ENCODE data around the gene HGD. TPM values are rescaled to one million over a fixed set of nuclear protein-coding genes. Genes with fewer than 3 reads are reported as not detected.

The HGD gene
- total and polyA plus RNA-seq, 2 donors (not counting 1 experiment from before 2014, with no cell fraction given): 0.75 to 0.91 TPM

Small RNA genes within 50 kb of the gene (small RNA-seq; reads per million reads assigned to genes)
- gene MTCO1P29 (ENCODE audit: insufficient read length, low read depth, low replicate concordance) (not detected), gene MTCO2P29 (ENCODE audit: insufficient read length, low read depth, low replicate concordance) (not detected)

Other genes with a start within 250 kb of the HGD start
- not detected in 2 replicates for gene FSTL1, start 231.2 kb downstream of the HGD start, total RNA-seq
- gene FSTL1, start 231.2 kb downstream of the HGD start, polyA plus RNA-seq: 0.15 TPM in 1 of 2 replicates, not detected in the other
- gene NDUFB4, start 85.9 kb downstream of the HGD start, total RNA-seq: 58.1 and 68.4 TPM in 2 replicates
- gene NDUFB4, start 85.9 kb downstream of the HGD start, polyA plus RNA-seq: 104 and 139 TPM in 2 replicates
- gene RABL3, start 60.3 kb upstream of the HGD start, total RNA-seq: 18.8 and 19.5 TPM in 2 replicates
- gene RABL3, start 60.3 kb upstream of the HGD start, polyA plus RNA-seq: 2.5 and 3.1 TPM in 2 replicates
- gene GTF2E1, start 60.5 kb upstream of the HGD start, total RNA-seq: 23.0 and 24.7 TPM in 2 replicates
- 6.0 and 6.2 TPM in 2 replicates for gene GTF2E1, start 60.5 kb upstream of the HGD start, polyA plus RNA-seq
- gene STXBP5L, start 226.0 kb upstream of the HGD start, total RNA-seq: not detected in 2 replicates
- gene STXBP5L, start 226.0 kb upstream of the HGD start, polyA plus RNA-seq: not detected in 2 replicates

Data from B cell (primary cell).